Kidney epithelial cell (primary cell): Measurements from ENCODE around the gene KIRREL3. TPM values are rescaled to one million over a fixed set of nuclear protein-coding genes. Genes with fewer than 3 reads are reported as not detected.

Experiments
- DNase-seq: peaks from one replicate; pipeline ENCODE4 v3.0.0-alpha.2; 2010; ENCODE audit warnings: low read depth
- H3K27me3 ChIP-seq: 2 replicates; pipeline ENCODE4 v1.6.0; 2011; ENCODE audit warnings: low read length; ENCODE audit not compliant: control insufficient read depth, insufficient read depth
- H3K36me3 ChIP-seq: 2 replicates; pipeline ENCODE4 v1.5.1; 2011; ENCODE audit warnings: low read length; ENCODE audit not compliant: control insufficient read depth, insufficient read depth
- H3K4me3 ChIP-seq: 2 replicates; pipeline ENCODE4 v1.5.1; 2011; ENCODE audit warnings: low read depth, mild to moderate bottlenecking, control low read depth, low read length
- CTCF ChIP-seq: IDR thresholded peaks from 2 replicates; pipeline ENCODE4 v1.5.1; 2011; ENCODE audit warnings: mild to moderate bottlenecking, moderate library complexity, low read length, control low read depth, inconsistent platforms; ENCODE audit not compliant: insufficient read depth, poor library complexity, severe bottlenecking
- total RNA-seq: library from RNA; depleted of rRNA; stranded (reverse); fragments of >200 nt; gene quantifications from 2 replicates; pipeline ENCODE4 v1.2.3, GENCODE V29; 2015

Gene KIRREL3
- total RNA-seq, 1 donor from 2014 or later: 1.3 TPM

GRCh38 chr11:126489836-126490660 is 510.5 kb downstream of the KIRREL3 start:
- TF ChIP-seq CTCF: no peak
- DNase-seq: no peak
- H3K27me3 ChIP-seq: peaks cover 6% of the 10 kb centered on the region

GRCh38 chr11:126488591-126489370 is 511.8 kb downstream of the KIRREL3 start:
- no peak for DNase-seq
- Histone ChIP-seq H3K4me3 (no peak overlapping the region), H3K36me3 (no peaks in the 10 kb centered on the region), H3K27me3 (peaks cover 6% of the 10 kb centered on the region)
- TF ChIP-seq CTCF: no peak

More at GRCh38 chr11:126489836-126490660, 510.5 kb downstream of the KIRREL3 start:
- no peaks in the 10 kb centered on the region for H3K36me3 ChIP-seq
- H3K4me3 ChIP-seq: no peak overlapping the region

GRCh38 chr11:126487711-126488110 is 512.9 kb downstream of the KIRREL3 start:
- TF ChIP-seq CTCF: no peak
- DNase-seq: no peak

GRCh38 chr11:126485986-126486635 is 514.5 kb downstream of the KIRREL3 start:
- TF ChIP-seq CTCF: no peak
- peaks cover 2% of the 10 kb centered on the region for H3K27me3 ChIP-seq
- H3K4me3 ChIP-seq: no peak overlapping the region
- no peak for DNase-seq
- H3K36me3 ChIP-seq: no peaks in the 10 kb centered on the region

More at GRCh38 chr11:126487711-126488110, 512.9 kb downstream of the KIRREL3 start:
- H3K27me3 ChIP-seq: peaks cover 3% of the 10 kb centered on the region
- H3K36me3 ChIP-seq: no peaks in the 10 kb centered on the region
- no peak overlapping the region for H3K4me3 ChIP-seq

- no peak overlapping the region for H3K4me3 ChIP-seq
- DNase-seq: no peak
- no peak for TF ChIP-seq CTCF
- H3K27me3 ChIP-seq: peaks cover 2% of the 10 kb centered on the region
- no peaks in the 10 kb centered on the region for H3K36me3 ChIP-seq
Observed at GRCh38 chr11:126485021-126485792, 515.4 kb downstream of the KIRREL3 start.
